ENCODE results near the gene ARL13A. TPM values are rescaled to one million over a fixed set of nuclear protein-coding genes. Genes with fewer than 3 reads are reported as not detected.
"Not testable (repeated sequence)": the region's sequence is repeated elsewhere in the genome, so short reads cannot be mapped to it uniquely, and the experiment has no call there.

Gene ARL13A
- total RNA-seq, 1 donor from 2014 or later: not detected

DNA sequence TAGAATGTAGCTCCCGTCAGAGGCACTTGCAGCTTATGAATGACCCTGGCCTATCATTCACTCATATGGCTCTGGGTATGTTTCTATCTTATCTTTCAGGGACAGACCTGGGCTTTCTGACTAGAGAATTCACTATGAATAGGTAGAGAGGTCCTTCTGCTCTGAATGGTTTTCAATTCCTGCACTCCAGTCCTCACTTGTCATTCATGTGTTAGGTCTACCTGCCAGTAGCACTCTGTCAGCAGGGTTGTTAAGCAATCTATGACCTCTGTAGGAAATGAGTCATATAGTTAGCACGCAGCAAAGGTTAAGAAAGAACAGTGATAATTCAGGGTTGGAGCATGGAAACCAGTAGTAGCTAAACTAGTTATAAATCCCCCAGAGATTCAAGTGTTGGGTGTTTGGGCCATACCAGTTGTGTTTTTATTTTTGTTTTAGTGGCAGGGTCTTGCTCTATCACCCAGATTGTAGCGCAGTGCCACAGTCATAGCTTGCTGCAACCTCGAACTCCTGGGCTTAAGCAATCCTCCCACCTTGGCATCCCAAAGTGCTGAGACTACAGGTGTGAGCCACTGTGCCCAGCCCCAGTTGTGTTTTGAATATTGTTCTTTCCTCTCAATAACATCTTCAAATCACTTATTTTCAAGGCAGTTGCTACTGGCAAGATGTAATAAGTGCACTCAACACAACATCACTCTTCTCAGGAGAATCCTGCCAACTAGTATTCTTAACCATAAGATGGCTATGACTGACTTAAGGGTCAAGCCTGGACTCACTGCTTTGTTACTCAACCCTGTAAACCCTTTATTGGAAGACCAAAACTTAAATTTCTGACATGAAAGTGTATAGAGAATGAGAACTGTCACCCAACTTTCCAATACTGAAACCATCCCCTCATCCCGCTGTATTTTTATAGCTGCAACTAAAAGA, 25.1 kb downstream of the ARL13A start:
- no peaks in the 10 kb centered on the region for H3K27me3 ChIP-seq (ENCODE audit: control insufficient read depth, insufficient read depth, low read length)
- TF ChIP-seq, protein P1, sequence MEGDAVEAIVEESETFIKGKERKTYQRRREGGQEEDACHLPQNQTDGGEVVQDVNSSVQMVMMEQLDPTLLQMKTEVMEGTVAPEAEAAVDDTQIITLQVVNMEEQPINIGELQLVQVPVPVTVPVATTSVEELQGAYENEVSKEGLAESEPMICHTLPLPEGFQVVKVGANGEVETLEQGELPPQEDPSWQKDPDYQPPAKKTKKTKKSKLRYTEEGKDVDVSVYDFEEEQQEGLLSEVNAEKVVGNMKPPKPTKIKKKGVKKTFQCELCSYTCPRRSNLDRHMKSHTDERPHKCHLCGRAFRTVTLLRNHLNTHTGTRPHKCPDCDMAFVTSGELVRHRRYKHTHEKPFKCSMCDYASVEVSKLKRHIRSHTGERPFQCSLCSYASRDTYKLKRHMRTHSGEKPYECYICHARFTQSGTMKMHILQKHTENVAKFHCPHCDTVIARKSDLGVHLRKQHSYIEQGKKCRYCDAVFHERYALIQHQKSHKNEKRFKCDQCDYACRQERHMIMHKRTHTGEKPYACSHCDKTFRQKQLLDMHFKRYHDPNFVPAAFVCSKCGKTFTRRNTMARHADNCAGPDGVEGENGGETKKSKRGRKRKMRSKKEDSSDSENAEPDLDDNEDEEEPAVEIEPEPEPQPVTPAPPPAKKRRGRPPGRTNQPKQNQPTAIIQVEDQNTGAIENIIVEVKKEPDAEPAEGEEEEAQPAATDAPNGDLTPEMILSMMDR (IDR thresholded peaks at IDR 0.05; ENCODE audit: insufficient read depth, low read length, severe bottlenecking): no peak
- no peaks in the 10 kb centered on the region for H3K36me3 ChIP-seq (ENCODE audit: control insufficient read depth, insufficient read depth, low read length)
- FAIRE-seq (no peak), DNase-seq (ENCODE audit: low read depth) (peak; percentile 87)
- no peak overlapping the region for H3K4me3 ChIP-seq (ENCODE audit: low read depth, low read length)

DNA sequence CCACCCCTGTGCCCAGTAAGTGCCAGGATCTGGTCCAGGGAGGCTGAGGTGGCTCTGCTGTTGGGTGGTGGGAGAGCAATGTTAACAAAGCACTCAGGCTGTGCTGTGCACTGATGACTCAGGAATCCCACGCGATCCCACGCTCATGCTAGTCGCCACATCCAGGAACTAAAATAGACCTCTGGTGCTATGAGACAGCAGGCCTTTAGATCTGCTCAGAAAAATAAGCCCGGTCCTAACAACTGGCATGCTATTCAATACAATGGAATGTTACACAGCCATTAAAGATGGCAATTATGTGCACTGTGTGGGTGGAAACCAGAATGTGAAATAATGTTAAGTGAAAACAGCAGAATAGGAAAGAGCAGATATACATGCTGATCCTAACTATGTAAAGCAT, 26.0 kb downstream of the ARL13A start:
- peak; percentile 79 for DNase-seq (ENCODE audit: low read depth)
- H3K27me3 ChIP-seq (ENCODE audit: control insufficient read depth, insufficient read depth, low read length): no peaks in the 10 kb centered on the region
- TF ChIP-seq, protein P1 (IDR thresholded peaks at IDR 0.05; ENCODE audit: insufficient read depth, low read length, severe bottlenecking): no peak
- no peak for FAIRE-seq
- no peak overlapping the region for H3K4me3 ChIP-seq (ENCODE audit: low read depth, low read length)
- H3K36me3 ChIP-seq (ENCODE audit: control insufficient read depth, insufficient read depth, low read length): no peaks in the 10 kb centered on the region

DNA sequence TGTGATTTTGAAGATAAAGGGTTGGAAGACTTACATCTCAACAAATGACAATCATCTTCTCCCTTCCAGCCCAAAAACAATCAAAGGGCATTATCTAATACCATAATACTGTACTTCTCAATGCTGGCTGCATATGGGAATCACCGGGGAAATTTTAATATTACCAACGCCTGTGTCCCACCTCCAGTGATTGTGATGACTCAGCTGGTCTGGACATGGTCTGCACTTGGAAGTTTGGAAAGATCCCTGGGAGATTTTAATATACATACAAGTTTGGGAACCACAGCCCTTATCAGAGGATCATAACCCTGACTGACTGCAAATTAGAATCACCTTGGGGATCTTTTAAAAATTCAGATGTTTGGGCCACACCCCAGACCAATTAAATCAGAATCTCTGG, 29.9 kb downstream of the ARL13A start:
- H3K36me3 ChIP-seq (ENCODE audit: control insufficient read depth, insufficient read depth, low read length): no peaks in the 10 kb centered on the region
- FAIRE-seq (no peak), DNase-seq (ENCODE audit: low read depth) (no peak)
- H3K27me3 ChIP-seq (ENCODE audit: control insufficient read depth, insufficient read depth, low read length): no peaks in the 10 kb centered on the region
- no peak overlapping the region for H3K4me3 ChIP-seq (ENCODE audit: low read depth, low read length)
- TF ChIP-seq, protein P1 (IDR thresholded peaks at IDR 0.05; ENCODE audit: insufficient read depth, low read length, severe bottlenecking): no peak

DNA sequence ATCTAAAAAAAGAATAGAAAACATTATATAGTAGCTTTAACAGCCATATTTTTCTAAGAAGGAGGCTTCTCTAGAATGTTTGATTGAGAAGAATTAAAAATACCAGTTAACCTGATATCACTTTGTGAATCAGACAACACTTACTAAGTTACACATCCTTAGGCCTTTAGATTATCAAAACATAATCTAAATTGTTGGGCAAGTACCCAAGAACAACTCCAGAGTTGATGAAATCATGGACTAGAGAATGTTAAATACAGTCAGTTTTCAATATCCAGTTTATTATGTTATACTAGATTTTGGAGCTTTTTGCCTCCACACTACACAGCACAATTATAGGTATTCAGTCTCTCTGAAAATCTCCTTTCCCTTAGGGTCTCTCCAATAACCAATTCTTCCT, 39.6 kb downstream of the ARL13A start:
- FAIRE-seq: no peak
- H3K27me3 ChIP-seq (ENCODE audit: control insufficient read depth, insufficient read depth, low read length): no peaks in the 10 kb centered on the region
- H3K36me3 ChIP-seq (ENCODE audit: control insufficient read depth, insufficient read depth, low read length): no peaks in the 10 kb centered on the region
- no peak overlapping the region for H3K4me3 ChIP-seq (ENCODE audit: low read depth, low read length)
- TF ChIP-seq, protein P1 (IDR thresholded peaks at IDR 0.05; ENCODE audit: insufficient read depth, low read length, severe bottlenecking): no peak
- no peak for DNase-seq (ENCODE audit: low read depth)

DNA sequence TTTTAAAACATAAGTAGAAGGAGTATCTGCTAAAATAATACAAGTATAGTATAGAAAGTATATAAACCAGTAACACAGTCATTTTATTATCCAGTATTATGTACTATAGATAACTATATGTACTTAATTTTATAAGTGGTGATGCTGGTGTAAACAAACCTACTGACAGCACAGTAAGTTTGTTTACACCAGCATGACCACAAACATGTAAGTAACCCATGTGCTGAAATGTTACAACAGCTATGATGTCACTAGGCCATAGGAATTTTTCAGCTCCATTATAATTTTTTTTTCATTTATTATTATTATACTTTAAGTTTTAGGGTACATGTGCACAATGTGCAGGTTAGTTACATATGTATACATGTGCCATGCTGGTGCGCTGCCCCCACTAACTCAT, 42.5 kb downstream of the ARL13A start:
- not testable (repeated sequence) for H3K27me3 ChIP-seq (ENCODE audit: control insufficient read depth, insufficient read depth, low read length); DNase-seq (ENCODE audit: low read depth); FAIRE-seq; H3K4me3 ChIP-seq (ENCODE audit: low read depth, low read length); H3K36me3 ChIP-seq (ENCODE audit: control insufficient read depth, insufficient read depth, low read length)

DNA sequence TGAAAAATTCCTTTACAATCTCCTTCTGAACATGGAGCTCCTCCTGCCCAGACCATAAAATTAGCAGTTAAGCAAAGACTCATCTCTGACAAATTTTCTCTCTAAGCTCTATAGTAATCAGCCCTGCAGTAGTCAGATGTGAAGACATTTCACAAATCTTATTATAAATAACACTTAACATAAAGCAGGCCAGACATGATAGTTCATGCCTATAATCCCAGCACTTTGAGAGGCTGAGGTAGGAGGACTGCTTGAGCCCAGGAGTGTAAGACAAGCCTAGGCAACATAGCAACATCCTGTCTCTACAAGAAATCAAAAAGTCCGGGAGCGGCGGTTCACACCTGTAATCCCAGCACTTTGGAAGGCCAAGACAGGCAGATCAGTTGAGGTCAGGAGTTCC, 52.5 kb downstream of the ARL13A start:
- Histone ChIP-seq H3K4me3 (ENCODE audit: low read depth, low read length) (no peak overlapping the region), H3K36me3 (ENCODE audit: control insufficient read depth, insufficient read depth, low read length) (peaks cover 2% of the 10 kb centered on the region), H3K27me3 (ENCODE audit: control insufficient read depth, insufficient read depth, low read length) (no peaks in the 10 kb centered on the region)
- TF ChIP-seq, protein P1 (IDR thresholded peaks at IDR 0.05; ENCODE audit: insufficient read depth, low read length, severe bottlenecking): no peak
- DNase-seq (ENCODE audit: low read depth) (peak; percentile 33), FAIRE-seq (no peak)
